Mammary epithelial cell (primary cell): ENCODE results near the gene SMIM38.

ENCODE experiments used
- CTCF ChIP-seq, 2 donors: IDR thresholded peaks in 1 of 2; conservative IDR thresholded peaks in 1 of 2; 2 replicates each; pipeline ENCODE4 v1.5.1; 2011 to 2012; ENCODE audit warnings: inconsistent platforms in 2 of 2, low read length in 2 of 2, mild to moderate bottlenecking in 2 of 2, control low read depth in 1 of 2, low read depth in 1 of 2; ENCODE audit not compliant: insufficient read depth in 1 of 2; ENCODE audit errors: extremely low read depth in 1 of 2
- EZH2 ChIP-seq: IDR thresholded peaks from 2 replicates; pipeline ENCODE4 v1.6.1; 2012; ENCODE audit warnings: low read length, inconsistent platforms, borderline replicate concordance

DNA sequence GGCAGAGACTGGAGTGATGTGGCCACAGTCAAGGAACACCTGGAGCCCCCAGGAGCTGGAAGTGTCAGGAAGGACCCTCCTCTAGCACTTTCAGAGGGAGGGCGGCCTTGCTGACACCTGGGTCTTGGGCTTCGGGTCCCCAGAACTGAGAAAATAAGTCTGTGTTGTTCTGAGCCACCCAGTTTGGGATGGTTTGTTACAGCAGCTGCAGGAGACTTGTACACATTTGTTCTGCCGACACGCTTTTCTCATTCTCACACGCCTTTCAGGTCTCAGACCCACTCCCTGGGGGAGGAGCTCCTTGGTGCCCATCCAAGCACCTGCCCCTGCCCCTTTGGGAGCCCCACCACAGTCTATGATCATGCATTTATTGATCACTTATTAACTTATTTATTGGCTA lies 47.2 kb upstream of the SMIM38 start:
- no peak for TF ChIP-seq CTCF (conservative IDR thresholded peaks at IDR 0.05 in 1 of 2, IDR thresholded peaks at IDR 0.05 in 1 of 2; ENCODE audit: extremely low read depth in 1 of 2, insufficient read depth in 1 of 2, low read depth in 1 of 2, low read length in 2 of 2)
- no peak for TF ChIP-seq EZH2
